Measurements from ENCODE around the gene TSHR. TPM values are rescaled to one million over a fixed set of nuclear protein-coding genes. Genes with fewer than 3 reads are reported as not detected.
"Not testable (repeated sequence)": the region's sequence is repeated elsewhere in the genome, so short reads cannot be mapped to it uniquely, and the experiment has no call there.

The TSHR gene
- total RNA-seq, 1 experiment from 2014 or later = not detected

GRCh38 chr14:81018684-81019083 is 63.3 kb downstream of the TSHR start:
- Histone ChIP-seq H3K4me1 (ENCODE audit: control insufficient read depth in 1 of 2, insufficient read depth in 2 of 2, low read length in 2 of 2) (no peaks in the 10 kb centered on the region), H3K36me3 (ENCODE audit: control insufficient read depth in 1 of 2, insufficient read depth in 2 of 2, low read length in 2 of 2) (no peaks in the 10 kb centered on the region), H4K20me1 (ENCODE audit: insufficient read depth) (no peaks in the 10 kb centered on the region), H3K79me2 (ENCODE audit: insufficient read depth, low read length) (no peaks in the 10 kb centered on the region), H3K9ac (ENCODE audit: low read length) (no peak overlapping the region), H3K27ac (ENCODE audit: low read depth, low read length) (no peak overlapping the region), H3K27me3 (ENCODE audit: insufficient read depth, low read length) (no peaks in the 10 kb centered on the region), H2AFZ (ENCODE audit: low read depth, low read length, poor library complexity, severe bottlenecking) (no peak overlapping the region), H3K4me3 (replicated peaks in 1 of 2; ENCODE audit: low read depth in 1 of 2, low read length in 2 of 2) (no peak overlapping the region), H3K4me2 (ENCODE audit: low read length) (no peak overlapping the region), H3K9me2 (ENCODE audit: insufficient read depth) (no peaks in the 10 kb centered on the region), H3K9me3 (ENCODE audit: control insufficient read depth in 1 of 2, insufficient read depth in 1 of 2, low read depth in 1 of 2, low read length in 2 of 2) (no peaks in the 10 kb centered on the region)
- no TSS peak for BruUV-seq (replicated peaks)
- CTCF ChIA-PET = no interaction called here
- DNase-seq (ENCODE audit: low read depth, low spot score) (no peak), ATAC-seq (no peak)
- POLR2A ChIA-PET = no interaction called here
- TF ChIP-seq ZNF274 (IDR thresholded peaks at IDR 0.05; ENCODE audit: low read depth, low read length) (no peak), EGR1 (IDR thresholded peaks at IDR 0.05; ENCODE audit: low read depth) (no peak), JUND (IDR thresholded peaks at IDR 0.05) (no peak)
- intact Hi-C loops (cut with micrococcal nuclease) = no loop called here
- RAD21 ChIA-PET (ENCODE audit: low non-redundant PET in 1 of 2, low total read pairs in 2 of 2, uncharacterized antibody in 2 of 2, unreplicated experiment in 2 of 2) = no interaction called here

DNA sequence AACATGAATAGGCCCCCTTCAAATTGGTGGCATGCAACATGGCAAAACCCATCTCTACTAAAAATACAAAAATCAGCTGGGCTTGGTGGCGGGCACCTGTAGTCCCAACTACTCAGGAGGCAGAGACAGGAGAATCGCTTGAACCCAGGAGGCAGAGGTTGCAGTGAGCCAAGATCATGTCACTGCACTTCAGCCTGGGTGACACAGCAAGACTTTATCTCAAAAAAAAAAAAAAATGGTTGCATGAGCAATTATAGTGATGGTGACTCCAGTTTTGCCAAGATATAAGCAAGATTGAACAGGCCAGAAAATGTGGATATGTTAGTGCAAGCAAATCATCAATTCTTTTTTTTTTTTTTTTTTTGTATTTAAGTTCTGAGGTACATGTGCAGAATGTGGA is 63.7 kb downstream of the TSHR start:
- H3K9me3 ChIP-seq (ENCODE audit: control insufficient read depth in 1 of 2, insufficient read depth in 1 of 2, low read depth in 1 of 2, low read length in 2 of 2); H3K36me3 ChIP-seq (ENCODE audit: control insufficient read depth in 1 of 2, insufficient read depth in 2 of 2, low read length in 2 of 2); BruUV-seq (replicated peaks); H3K9ac ChIP-seq (ENCODE audit: low read length); H3K4me2 ChIP-seq (ENCODE audit: low read length); H4K20me1 ChIP-seq (ENCODE audit: insufficient read depth); H3K4me1 ChIP-seq (ENCODE audit: control insufficient read depth in 1 of 2, insufficient read depth in 2 of 2, low read length in 2 of 2); DNase-seq (ENCODE audit: low read depth, low spot score); H3K4me3 ChIP-seq (replicated peaks in 1 of 2; ENCODE audit: low read depth in 1 of 2, low read length in 2 of 2); H3K27ac ChIP-seq (ENCODE audit: low read depth, low read length); RAD21 ChIA-PET (ENCODE audit: low non-redundant PET in 1 of 2, low total read pairs in 2 of 2, uncharacterized antibody in 2 of 2, unreplicated experiment in 2 of 2); CTCF ChIA-PET; H2AFZ ChIP-seq (ENCODE audit: low read depth, low read length, poor library complexity, severe bottlenecking); H3K79me2 ChIP-seq (ENCODE audit: insufficient read depth, low read length); H3K9me2 ChIP-seq (ENCODE audit: insufficient read depth); intact Hi-C loops (cut with micrococcal nuclease); POLR2A ChIA-PET; H3K27me3 ChIP-seq (ENCODE audit: insufficient read depth, low read length); ATAC-seq: not testable (repeated sequence)

- no peak overlapping the region for H2AFZ ChIP-seq (ENCODE audit: low read depth, low read length, poor library complexity, severe bottlenecking)
- no peaks in the 10 kb centered on the region for H3K79me2 ChIP-seq (ENCODE audit: insufficient read depth, low read length)
- no peaks in the 10 kb centered on the region for H3K27me3 ChIP-seq (ENCODE audit: insufficient read depth, low read length)
- POLR2A ChIA-PET = no interaction called here
- H3K4me2 ChIP-seq (ENCODE audit: low read length) = no peak overlapping the region
- no peak overlapping the region for H3K9ac ChIP-seq (ENCODE audit: low read length)
- no peaks in the 10 kb centered on the region for H3K4me1 ChIP-seq (ENCODE audit: control insufficient read depth in 1 of 2, insufficient read depth in 2 of 2, low read length in 2 of 2)
- H3K27ac ChIP-seq (ENCODE audit: low read depth, low read length) = no peak overlapping the region
- DNase-seq (ENCODE audit: low read depth, low spot score) (no peak), ATAC-seq (no peak)
- no TSS peak for BruUV-seq (replicated peaks)
- RAD21 ChIA-PET (ENCODE audit: low non-redundant PET in 1 of 2, low total read pairs in 2 of 2, uncharacterized antibody in 2 of 2, unreplicated experiment in 2 of 2) = no interaction called here
- H3K4me3 ChIP-seq (replicated peaks in 1 of 2; ENCODE audit: low read depth in 1 of 2, low read length in 2 of 2) = no peak overlapping the region
- no peaks in the 10 kb centered on the region for H4K20me1 ChIP-seq (ENCODE audit: insufficient read depth)
- CTCF ChIA-PET = interaction anchor here (1.3 kb wide), 1 partner anchor 27 kb away, joined by 3 read pairs; no protein-coding TSS in a partner anchor
- H3K36me3 ChIP-seq (ENCODE audit: control insufficient read depth in 1 of 2, insufficient read depth in 2 of 2, low read length in 2 of 2) = no peaks in the 10 kb centered on the region
- no peaks in the 10 kb centered on the region for H3K9me2 ChIP-seq (ENCODE audit: insufficient read depth)
- intact Hi-C loops (cut with micrococcal nuclease) = no loop called here
- H3K9me3 ChIP-seq (ENCODE audit: control insufficient read depth in 1 of 2, insufficient read depth in 1 of 2, low read depth in 1 of 2, low read length in 2 of 2) = no peaks in the 10 kb centered on the region
- no peak for TF ChIP-seq SIN3A (IDR thresholded peaks at IDR 0.05; ENCODE audit: low read depth)
- TF ChIP-seq ZFX (IDR thresholded peaks at IDR 0.05) = no peak
- TF ChIP-seq POLR2AphosphoS5 (IDR thresholded peaks at IDR 0.05; ENCODE audit: low read depth, low read length) = no peak
- TF ChIP-seq TCF7L2 (IDR thresholded peaks at IDR 0.05; ENCODE audit: borderline replicate concordance, extremely low read depth, insufficient read depth, insufficient read length) = no peak
- TF ChIP-seq CBX3 (IDR thresholded peaks at IDR 0.05; ENCODE audit: low read depth) = no peak
- no peak for TF ChIP-seq EZH2phosphoT487 (IDR thresholded peaks at IDR 0.05; ENCODE audit: borderline replicate concordance)
- no peak for TF ChIP-seq ELF1 (IDR thresholded peaks at IDR 0.05; ENCODE audit: borderline replicate concordance, low read depth)
- TF ChIP-seq, protein P1, sequence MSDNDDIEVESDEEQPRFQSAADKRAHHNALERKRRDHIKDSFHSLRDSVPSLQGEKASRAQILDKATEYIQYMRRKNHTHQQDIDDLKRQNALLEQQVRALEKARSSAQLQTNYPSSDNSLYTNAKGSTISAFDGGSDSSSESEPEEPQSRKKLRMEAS (IDR thresholded peaks at IDR 0.05) = no peak
- no peak for TF ChIP-seq SP1 (IDR thresholded peaks at IDR 0.05; ENCODE audit: low read depth)
- no peak for TF ChIP-seq RAD21 (IDR thresholded peaks at IDR 0.05; ENCODE audit: low read depth)
- TF ChIP-seq ZNF274 (IDR thresholded peaks at IDR 0.05; ENCODE audit: low read depth, low read length) = no peak
- no peak for TF ChIP-seq CTCF (IDR thresholded peaks at IDR 0.05 in 2 of 3, conservative IDR thresholded peaks at IDR 0.05 in 1 of 3; ENCODE audit: borderline replicate concordance in 1 of 3, insufficient read depth in 1 of 3, low read depth in 2 of 3, low read length in 2 of 3)
Observed at GRCh38 chr14:81023095-81023710, 67.8 kb downstream of the TSHR start.

All from HCT116 (cell line).